B cell (primary cell): ENCODE data around the gene CRHR1.

ENCODE experiments used
- EZH2 ChIP-seq: IDR thresholded peaks from 2 replicates; pipeline ENCODE4 v1.6.1; 2012; ENCODE audit warnings: borderline replicate concordance, low read depth, mild to moderate bottlenecking, moderate library complexity, low read length; ENCODE audit not compliant: insufficient read depth, poor library complexity, severe bottlenecking
- TF ChIP-seq, protein P1 (sequence below): fragments of 200-600 bp; IDR thresholded peaks from one replicate; pipeline ENCODE4 v1.8.0; 2022; ENCODE audit warnings: antibody characterized with exemption, mild to moderate bottlenecking

DNA sequence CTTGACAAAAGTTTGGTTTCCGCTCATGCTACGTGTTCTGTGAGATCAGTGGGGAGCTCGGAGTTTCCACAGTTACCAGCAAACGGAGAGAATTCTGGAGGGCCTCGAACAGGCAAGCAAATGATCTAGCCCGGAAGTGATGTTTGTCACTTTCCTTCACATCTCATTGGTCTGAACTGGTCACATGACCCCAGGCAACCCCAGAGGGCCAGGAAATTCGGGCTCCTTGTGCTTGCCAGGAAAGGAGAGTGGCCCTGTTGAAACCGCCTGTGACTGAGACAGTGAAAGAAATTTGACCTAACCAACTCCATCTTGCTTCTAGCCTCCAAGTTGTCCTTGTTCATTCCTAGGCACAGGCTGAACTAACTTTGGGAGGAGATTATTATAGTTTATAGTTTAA, 83.6 kb downstream of the CRHR1 start:
- TF ChIP-seq, protein P1, sequence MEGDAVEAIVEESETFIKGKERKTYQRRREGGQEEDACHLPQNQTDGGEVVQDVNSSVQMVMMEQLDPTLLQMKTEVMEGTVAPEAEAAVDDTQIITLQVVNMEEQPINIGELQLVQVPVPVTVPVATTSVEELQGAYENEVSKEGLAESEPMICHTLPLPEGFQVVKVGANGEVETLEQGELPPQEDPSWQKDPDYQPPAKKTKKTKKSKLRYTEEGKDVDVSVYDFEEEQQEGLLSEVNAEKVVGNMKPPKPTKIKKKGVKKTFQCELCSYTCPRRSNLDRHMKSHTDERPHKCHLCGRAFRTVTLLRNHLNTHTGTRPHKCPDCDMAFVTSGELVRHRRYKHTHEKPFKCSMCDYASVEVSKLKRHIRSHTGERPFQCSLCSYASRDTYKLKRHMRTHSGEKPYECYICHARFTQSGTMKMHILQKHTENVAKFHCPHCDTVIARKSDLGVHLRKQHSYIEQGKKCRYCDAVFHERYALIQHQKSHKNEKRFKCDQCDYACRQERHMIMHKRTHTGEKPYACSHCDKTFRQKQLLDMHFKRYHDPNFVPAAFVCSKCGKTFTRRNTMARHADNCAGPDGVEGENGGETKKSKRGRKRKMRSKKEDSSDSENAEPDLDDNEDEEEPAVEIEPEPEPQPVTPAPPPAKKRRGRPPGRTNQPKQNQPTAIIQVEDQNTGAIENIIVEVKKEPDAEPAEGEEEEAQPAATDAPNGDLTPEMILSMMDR: no peak
- TF ChIP-seq EZH2: no peak
